Left lung (tissue), 10 donors: ENCODE results near the gene ATN1. TPM values are rescaled to one million over a fixed set of nuclear protein-coding genes. Genes with fewer than 3 reads are reported as not detected.

Experiments used
- ATAC-seq: fragments of 200-7000 bp; cut with Tn5 transposase; one replicate; pipeline ENCODE4 v1.9.1; 2020; ENCODE audit warnings: moderate library complexity
- DNase-seq, 4 donors: peaks; one replicate each; pipeline ENCODE4 v3.0.0-alpha.2; 2013 to 2020
- H3K27ac ChIP-seq, 2 donors: fragments of 200-600 bp; sonication (generic) in 1 of 2; one replicate each; pipeline versions ENCODE4 v1.5.0 to v1.8.0; 2020 to 2021
- H3K27me3 ChIP-seq, 2 donors: fragments of 200-600 bp; sonication (generic) in 1 of 2; one replicate each; pipeline versions ENCODE4 v1.5.0 to v1.8.0; 2020 to 2021
- H3K36me3 ChIP-seq, 2 donors: fragments of 200-600 bp; sonication (generic) in 1 of 2; one replicate each; pipeline versions ENCODE4 v1.5.0 to v1.8.0; 2020 to 2021
- H3K4me1 ChIP-seq, 2 donors: fragments of 200-600 bp; one replicate each; pipeline ENCODE4 v1.8.0; 2021
- H3K4me3 ChIP-seq, 2 donors: fragments of 200-600 bp; sonication (generic) in 1 of 2; one replicate each; pipeline versions ENCODE4 v1.5.0 to v1.8.0; 2020 to 2021; ENCODE audit warnings: mild to moderate bottlenecking in 1 of 2
- H3K9me3 ChIP-seq, 2 donors: fragments of 200-600 bp; sonication (generic) in 1 of 2; one replicate each; pipeline versions ENCODE4 v1.5.0 to v1.8.0; 2020 to 2021
- CTCF ChIP-seq, 2 donors: fragments of 200-600 bp; sonication (generic) in 1 of 2; IDR thresholded peaks; one replicate each; pipeline versions ENCODE4 v1.5.0 to v1.8.0; 2021; ENCODE audit warnings: antibody characterized with exemption in 2 of 2
- intact Hi-C, 2 donors: fragments of 100-400 bp; cut with DNase I; formaldehyde crosslinking; loops; one replicate each; pipeline versions ENCODE4 v1.11.2 to v1.14.2; 2022
- microRNA-seq, 2 donors: library from miRNA; unstranded; fragments of <30 nt; microRNA quantifications; one replicate each; pipeline ENCODE4, GENCODE V29; 2019
- polyA plus RNA-seq, 6 donors: library from polyadenylated mRNA; unstranded; fragments of 120-200 nt; gene quantifications; one replicate each; pipeline ENCODE4 v1.2.1, GENCODE V29; 2013; ENCODE audit not compliant: insufficient read length in 6 of 6
- total RNA-seq, 2 donors: library from RNA; stranded (reverse); fragmentation: NEBNext Ultra II Directional; extraction: Animal tissue kit (Norgen Biotek cat#: 25700); gene quantifications; one replicate each; pipeline ENCODE4 v1.2.1, GENCODE V29; 2021
- donor health status: DM: no; HTN: yes; CAD: no.
- donor health status: DM: no; HTN: no; CAD: no.

Gene ATN1
- total and polyA plus RNA-seq, 8 donors = 94.9 to 134 (median 110) TPM

GRCh38 chr12:6987956-6988553 is 60.3 kb downstream of the ATN1 start:
- DNase-seq (peak; percentile 29 to 86 (median 82)), ATAC-seq (peak; percentile 92)
- intact Hi-C loops = no loop called here
- H3K27me3 ChIP-seq = no peaks in the 10 kb centered on the region
- H3K27ac ChIP-seq = peak overlapping the region; percentile 75 to 82
- no peaks in the 10 kb centered on the region for H3K9me3 ChIP-seq
- H3K4me3 ChIP-seq = no peak overlapping the region
- H3K36me3 ChIP-seq = peaks cover 0 to 39% of the 10 kb centered on the region in 2 donors
- no peak for TF ChIP-seq CTCF (IDR thresholded peaks at IDR 0.05)
- no peaks in the 10 kb centered on the region for H3K4me1 ChIP-seq

Small RNA genes within 50 kb of the gene (microRNA-seq; reads per million reads assigned to microRNA genes)
- gene MIR141 = 1,598 to 2,163 reads per million in 2 donors
- gene MIR200C = 13,282 to 16,414 reads per million in 2 donors

Other genes starting within 250 kb of the ATN1 start
- gene ZNF384, start 238.6 kb upstream of the ATN1 start, total RNA-seq = 10 to 100 TPM; 39.3 to 55.0 TPM
- 10 to 100 TPM; 86.7 to 97.9 (median 90.2) TPM for gene ZNF384, start 238.6 kb upstream of the ATN1 start, polyA plus RNA-seq
- gene PIANP, start 227.1 kb upstream of the ATN1 start, total RNA-seq = under 1 TPM; 0.18 to 0.44 TPM
- 1 to 10 TPM; 5.5 to 8.0 (median 6.1) TPM for gene PIANP, start 227.1 kb upstream of the ATN1 start, polyA plus RNA-seq
- gene COPS7A, start 203.9 kb upstream of the ATN1 start, total RNA-seq = 10 to 100 TPM; 66.0 to 67.5 TPM
- 10 to 100 TPM; 51.4 to 55.0 (median 53.3) TPM for gene COPS7A, start 203.9 kb upstream of the ATN1 start, polyA plus RNA-seq
- gene MLF2, start 174.8 kb upstream of the ATN1 start, total RNA-seq = 100 to 1,000 TPM; 142 to 148 TPM
- 100 to 1,000 TPM; 151 to 182 (median 167) TPM for gene MLF2, start 174.8 kb upstream of the ATN1 start, polyA plus RNA-seq
- 100 to 1,000 TPM; 276 to 322 TPM for gene PTMS, start 161.6 kb upstream of the ATN1 start, total RNA-seq
- gene PTMS, start 161.6 kb upstream of the ATN1 start, polyA plus RNA-seq = 100 to 1,000 TPM; 609 to 843 (median 755) TPM
- 1 to 10 TPM in 1 of 2 donors, under 1 TPM in 1; 0.79 to 2.4 TPM for gene LAG3, start 155.4 kb upstream of the ATN1 start, total RNA-seq
- gene LAG3, start 155.4 kb upstream of the ATN1 start, polyA plus RNA-seq = 1 to 10 TPM; 1.1 to 3.0 (median 1.7) TPM
- 10 to 100 TPM; 64.5 to 96.2 TPM for gene CD4, start 138.4 kb upstream of the ATN1 start, total RNA-seq
- gene CD4, start 138.4 kb upstream of the ATN1 start, polyA plus RNA-seq = 10 to 100 TPM; 90.2 to 97.8 (median 92.9) TPM
- gene GPR162, start 106.1 kb upstream of the ATN1 start, total RNA-seq = 10 to 100 TPM; 12.7 to 13.7 TPM
- gene GPR162, start 106.1 kb upstream of the ATN1 start, polyA plus RNA-seq = 10 to 100 TPM in 5 of 6 donors, 1 to 10 TPM in 1; 9.0 to 15.7 (median 11.5) TPM
- 10 to 100 TPM; 18.2 to 33.6 TPM for gene P3H3, start 99.6 kb upstream of the ATN1 start, total RNA-seq
- 10 to 100 TPM; 18.0 to 41.7 (median 22.3) TPM for gene P3H3, start 99.6 kb upstream of the ATN1 start, polyA plus RNA-seq
- 1 to 10 TPM; 2.0 to 3.3 TPM for gene GNB3, start 87.0 kb upstream of the ATN1 start, total RNA-seq
- gene GNB3, start 87.0 kb upstream of the ATN1 start, polyA plus RNA-seq = 1 to 10 TPM; 3.3 to 7.2 (median 5.4) TPM
- gene CDCA3, start 76.7 kb upstream of the ATN1 start, total RNA-seq = 1 to 10 TPM; 2.0 to 7.7 TPM
- gene CDCA3, start 76.7 kb upstream of the ATN1 start, polyA plus RNA-seq = 10 to 100 TPM; 25.3 to 59.2 (median 33.3) TPM
- gene USP5, start 75.8 kb upstream of the ATN1 start, total RNA-seq = 10 to 100 TPM; 80.2 to 90.2 TPM
- gene USP5, start 75.8 kb upstream of the ATN1 start, polyA plus RNA-seq = 10 to 100 TPM; 50.8 to 66.3 (median 58.0) TPM
- gene TPI1, start 60.4 kb upstream of the ATN1 start, total RNA-seq = 100 to 1,000 TPM; 394 to 521 TPM
- gene TPI1, start 60.4 kb upstream of the ATN1 start, polyA plus RNA-seq = 100 to 1,000 TPM; 416 to 483 (median 444) TPM
- gene SPSB2, start 54.7 kb upstream of the ATN1 start, total RNA-seq = 10 to 100 TPM; 24.5 to 27.1 TPM
- gene SPSB2, start 54.7 kb upstream of the ATN1 start, polyA plus RNA-seq = 10 to 100 TPM in 1 of 6 donors, 1 to 10 TPM in 5; 3.4 to 13.8 (median 7.2) TPM
- 10 to 100 TPM; 11.0 to 14.8 TPM for gene LRRC23, start 23.1 kb upstream of the ATN1 start, total RNA-seq
- 10 to 100 TPM; 18.3 to 36.8 (median 25.2) TPM for gene LRRC23, start 23.1 kb upstream of the ATN1 start, polyA plus RNA-seq
- gene ENO2, start 13.4 kb upstream of the ATN1 start, total RNA-seq = 10 to 100 TPM; 42.3 to 50.0 TPM
- 10 to 100 TPM in 5 of 6 donors, 1 to 10 TPM in 1; 9.3 to 22.0 (median 14.3) TPM for gene ENO2, start 13.4 kb upstream of the ATN1 start, polyA plus RNA-seq
- gene RNU7-1, start 15.9 kb downstream of the ATN1 start, total RNA-seq = not detected
- gene RNU7-1, start 15.9 kb downstream of the ATN1 start, polyA plus RNA-seq = 1 to 10 TPM in 2 of 6 donors, not detected in 4; 7.9 to 9.7 TPM
- gene C12orf57, start 16.1 kb downstream of the ATN1 start, total RNA-seq = 100 to 1,000 TPM; 159 to 194 TPM
- gene C12orf57, start 16.1 kb downstream of the ATN1 start, polyA plus RNA-seq = 100 to 1,000 TPM; 175 to 239 (median 204) TPM
- 100 to 1,000 TPM in 1 of 2 donors, 10 to 100 TPM in 1; 74.6 to 145 TPM for gene PTPN6, start 23.4 kb downstream of the ATN1 start, total RNA-seq
- 10 to 100 TPM; 17.4 to 21.2 (median 18.3) TPM for gene PTPN6, start 23.4 kb downstream of the ATN1 start, polyA plus RNA-seq
- 100 to 1,000 TPM; 113 to 142 TPM for gene PHB2, start 42.7 kb downstream of the ATN1 start, total RNA-seq
- 100 to 1,000 TPM; 280 to 322 (median 302) TPM for gene PHB2, start 42.7 kb downstream of the ATN1 start, polyA plus RNA-seq
- 10 to 100 TPM; 36.3 to 46.6 TPM for gene EMG1, start 43.0 kb downstream of the ATN1 start, total RNA-seq
- 10 to 100 TPM; 45.3 to 52.3 (median 47.6) TPM for gene EMG1, start 43.0 kb downstream of the ATN1 start, polyA plus RNA-seq
- gene LPCAT3, start 90.5 kb downstream of the ATN1 start, total RNA-seq = 100 to 1,000 TPM in 1 of 2 donors, 10 to 100 TPM in 1; 74.5 to 108 TPM
- gene LPCAT3, start 90.5 kb downstream of the ATN1 start, polyA plus RNA-seq = 10 to 100 TPM; 54.7 to 70.7 (median 61.9) TPM
- gene C1S, start 132.8 kb downstream of the ATN1 start, total RNA-seq = 100 to 1,000 TPM; 302 to 326 TPM
- 100 to 1,000 TPM; 111 to 134 (median 120) TPM for gene C1S, start 132.8 kb downstream of the ATN1 start, polyA plus RNA-seq
- gene C1R, start 164.5 kb downstream of the ATN1 start, total RNA-seq = 100 to 1,000 TPM; 403 to 693 TPM
- 10 to 100 TPM; 69.3 to 98.5 (median 80.1) TPM for gene C1R, start 164.5 kb downstream of the ATN1 start, polyA plus RNA-seq
- 10 to 100 TPM; 65.9 to 72.7 TPM for gene C1RL, start 181.3 kb downstream of the ATN1 start, total RNA-seq
- 10 to 100 TPM; 55.4 to 66.3 (median 61.4) TPM for gene C1RL, start 181.3 kb downstream of the ATN1 start, polyA plus RNA-seq
- 1 to 10 TPM; 1.2 to 2.3 TPM for gene RBP5, start 200.9 kb downstream of the ATN1 start, total RNA-seq
- gene RBP5, start 200.9 kb downstream of the ATN1 start, polyA plus RNA-seq = 10 to 100 TPM; 14.2 to 26.5 (median 22.1) TPM
- gene CLSTN3, start 202.4 kb downstream of the ATN1 start, total RNA-seq = 10 to 100 TPM; 30.3 to 45.8 TPM
- gene CLSTN3, start 202.4 kb downstream of the ATN1 start, polyA plus RNA-seq = 10 to 100 TPM; 58.4 to 80.9 (median 67.0) TPM